H1 (cell line): ENCODE data around the gene INO80. TPM values are rescaled to one million over a fixed set of nuclear protein-coding genes. Genes with fewer than 3 reads are reported as not detected.

Experiments used
- EP300 ChIP-seq, 2 experiments: IDR thresholded peaks; 1 replicate in 1 of 2; 2 replicates in 1 of 2; pipeline ENCODE4 v1.6.1; 2011 to 2012; ENCODE audit warnings: low read depth in 2 of 2, low read length in 2 of 2, mild to moderate bottlenecking in 2 of 2, borderline replicate concordance in 1 of 2, inconsistent platforms in 1 of 2, moderate library complexity in 1 of 2
- HDAC2 ChIP-seq, 2 experiments: fragments of 300-600 bp in 1 of 2; sonication (generic) in 1 of 2; IDR thresholded peaks; 2 replicates each; pipeline ENCODE4 v1.6.1; 2011 to 2012; ENCODE audit warnings: low read depth in 2 of 2, low read length in 2 of 2, mild to moderate bottlenecking in 2 of 2, moderate library complexity in 2 of 2, borderline replicate concordance in 1 of 2, inconsistent platforms in 1 of 2
- RNF2 ChIP-seq: fragments of 200-900, 300-1000 bp; sonication (generic); IDR thresholded peaks from 2 replicates; pipeline ENCODE4 v1.7.1; 2016; ENCODE audit warnings: borderline replicate concordance, low read depth, mild to moderate bottlenecking, antibody characterized with exemption, low read length; ENCODE audit not compliant: poor library complexity, severe bottlenecking; ENCODE audit errors: missing control alignments
- SP4 ChIP-seq: IDR thresholded peaks from 2 replicates; pipeline ENCODE4 v1.6.1; 2012; ENCODE audit warnings: low read length, inconsistent platforms
- SUZ12 ChIP-seq: fragments of 200-600 bp; sonication (generic); IDR thresholded peaks from 2 replicates; pipeline ENCODE4 v1.6.1; 2012; ENCODE audit warnings: mild to moderate bottlenecking, inconsistent platforms, low read length, moderate library complexity, mixed read lengths
- TCF12 ChIP-seq: IDR thresholded peaks from 2 replicates; pipeline ENCODE4 v1.6.1; 2011; ENCODE audit warnings: low read depth, mild to moderate bottlenecking, low read length
- ZNF274 ChIP-seq: IDR thresholded peaks from 2 replicates; pipeline ENCODE4 v1.7.0; 2012; ENCODE audit warnings: low read length, borderline replicate concordance; ENCODE audit errors: extremely low read depth
- polyA plus RNA-seq, 7 experiments: library from polyadenylated mRNA; depleted of rRNA in 3 of 7; stranded (reverse) in 5 of 7; unstranded in 2 of 7; fragments of >200 nt in 5 of 7; fragments of 200-250 nt in 2 of 7; gene quantifications; 1 replicate in 5 of 7; 2 replicates in 1 of 7; 4 replicates in 1 of 7; pipeline versions ENCODE4 v1.2.1 to v1.2.3, GENCODE V29; 2011 to 2013; ENCODE audit warnings: missing spikeins in 2 of 7, mixed read lengths in 2 of 7
- total RNA-seq: library from RNA; stranded (reverse); fragmentation: NEBNext Ultra II Directional; extraction: Animal tissue kit (Norgen Biotek cat#: 25700); gene quantifications from 2 replicates; pipeline ENCODE4 v1.2.1, GENCODE V29; 2021

Gene INO80
- total and polyA plus RNA-seq, 2 of the 8 experiments (the other 6 are each of a cell fraction or from before 2014, with no cell fraction given) = 4.3 to 24.5 TPM

GRCh38 chr15:40992241-40992741 is 123.8 kb downstream of the INO80 start (continued):
- no peak for TF ChIP-seq SUZ12
- no peak for TF ChIP-seq HDAC2 (IDR thresholded peaks at IDR 0.05; ENCODE audit: borderline replicate concordance in 1 of 2, low read depth in 2 of 2, low read length in 2 of 2)
- no peak for TF ChIP-seq SP4
- no peak for TF ChIP-seq ZNF274
- TF ChIP-seq EP300 (IDR thresholded peaks at IDR 0.05; ENCODE audit: borderline replicate concordance in 1 of 2, low read depth in 2 of 2, low read length in 2 of 2) = no peak
- no peak for TF ChIP-seq TCF12
- no peak for TF ChIP-seq RNF2
